IPS-NIHi7 (cell line): Measurements from ENCODE around the gene NCF4.

Experiments used
- DNase-seq: peaks from one replicate; pipeline ENCODE4 v3.0.0; 2012; ENCODE audit warnings: mixed read lengths; ENCODE audit errors: extremely low spot score

Gene NCF4

GRCh38 chr22:36860821-36861659 lies at the start of gene NCF4:
NCF4 (plus strand) TSS chr22:36861006; CDS start chr22:36861172, 166 bp downstream.
- no peak for DNase-seq

- DNase-seq: no peak
Measured at GRCh38 chr22:36811094-36811800, 49.6 kb upstream of the NCF4 start.

- no peak for DNase-seq
Measured at GRCh38 chr22:36814801-36815200, 46.0 kb upstream of the NCF4 start.

- DNase-seq: no peak
Measured at GRCh38 chr22:36815558-36816338, 45.1 kb upstream of the NCF4 start.

- DNase-seq: peak; percentile 54
Measured at GRCh38 chr22:36816339-36816635, 44.5 kb upstream of the NCF4 start.

- DNase-seq: peak; percentile 60
Measured at GRCh38 chr22:36816636-36817524, 43.9 kb upstream of the NCF4 start, which contains the start of gene PVALB. PVALB (minus strand) TSS chr22:36817035; CDS start chr22:36817005, 30 bp downstream.

GRCh38 chr22:36817525-36817848 lies 43.3 kb upstream of the NCF4 start:
- no peak for DNase-seq

- no peak for DNase-seq
Measured at GRCh38 chr22:36818010-36818642, 42.7 kb upstream of the NCF4 start.

- no peak for DNase-seq
Measured at GRCh38 chr22:36819112-36819511, 41.7 kb upstream of the NCF4 start.

- peak; percentile 43 for DNase-seq
Measured at GRCh38 chr22:36822581-36822980, 38.2 kb upstream of the NCF4 start.

- DNase-seq: peak; percentile 43
Measured at GRCh38 chr22:36823186-36823839, 37.5 kb upstream of the NCF4 start.

- DNase-seq: no peak
Measured at GRCh38 chr22:36824655-36825054, 36.2 kb upstream of the NCF4 start.

- DNase-seq: no peak
Measured at GRCh38 chr22:36826262-36826661, 34.5 kb upstream of the NCF4 start.

- DNase-seq: no peak
Measured at GRCh38 chr22:36828815-36829214, 32.0 kb upstream of the NCF4 start.

GRCh38 chr22:36829370-36830002 lies 31.3 kb upstream of the NCF4 start:
- DNase-seq: no peak

GRCh38 chr22:36830601-36831000 lies 30.2 kb upstream of the NCF4 start:
- no peak for DNase-seq

- no peak for DNase-seq
Measured at GRCh38 chr22:36831206-36831605, 29.6 kb upstream of the NCF4 start.

- DNase-seq: no peak
Measured at GRCh38 chr22:36831717-36832116, 29.1 kb upstream of the NCF4 start.

GRCh38 chr22:36833073-36833472 lies 27.7 kb upstream of the NCF4 start:
- DNase-seq: no peak

- DNase-seq: no peak
Measured at GRCh38 chr22:36835903-36836302, 24.9 kb upstream of the NCF4 start.
